Measurements from ENCODE around the gene CPVL. TPM values are rescaled to one million over a fixed set of nuclear protein-coding genes. Genes with fewer than 3 reads are reported as not detected.

CPVL gene
- total and polyA plus RNA-seq, 2 of the 8 experiments (the other 6 are each of a cell fraction or from before 2014, with no cell fraction given): 40.0 to 55.0 TPM

DNA sequence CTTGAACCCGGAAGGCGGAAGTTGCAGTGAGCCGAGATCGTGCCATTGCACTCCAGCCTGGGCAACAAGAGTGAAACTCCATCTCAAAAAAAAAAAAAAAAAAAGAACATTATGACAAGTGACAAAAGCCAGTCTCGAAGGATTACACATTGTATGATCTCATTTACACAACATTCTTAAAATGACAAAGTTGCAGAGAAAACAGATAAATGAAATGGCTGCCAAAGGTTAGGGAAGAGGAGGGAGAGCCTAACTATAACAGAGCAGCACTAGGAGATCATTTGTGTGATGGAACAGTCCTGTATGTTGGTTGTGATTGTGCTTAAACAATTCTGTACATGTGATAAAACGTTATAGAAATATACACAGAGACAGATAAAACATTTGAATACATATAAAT is 16.2 kb upstream of the CPVL start:
- ChIA-PET CTCF (ENCODE audit: partially characterized antibody) (no interaction called here), POLR2A (ENCODE audit: partially characterized antibody) (interaction anchor here (1.1 kb wide), 1 partner anchor 9 kb away, joined by 3 read pairs; no protein-coding TSS in a partner anchor)
- Histone ChIP-seq H2BK5ac (ENCODE audit: low read depth, low read length) (no peak overlapping the region), H4K91ac (replicated peaks; ENCODE audit: insufficient read length, low read length) (no peak overlapping the region), H3K56ac (replicated peaks; ENCODE audit: insufficient read length, low read depth, low read length) (no peak overlapping the region), H2BK12ac (ENCODE audit: low read depth, low read length) (no peak overlapping the region), H3K9ac (replicated peaks in 1 of 4; ENCODE audit: extremely low read depth in 1 of 4, low read depth in 3 of 4, low read length in 3 of 4) (no peak overlapping the region), H3K4me2 (ENCODE audit: insufficient read depth in 1 of 2, low read depth in 2 of 2, low read length in 2 of 2) (no peak overlapping the region), H3K4me1 (replicated peaks in 1 of 4; ENCODE audit: control insufficient read depth in 3 of 4, insufficient read depth in 4 of 4, low read length in 3 of 4) (no peaks in the 10 kb centered on the region), H3K23ac (ENCODE audit: insufficient read length) (no peak overlapping the region), H4K20me1 (replicated peaks in 1 of 2; ENCODE audit: control insufficient read depth in 1 of 2, insufficient read depth in 2 of 2, low read length in 2 of 2) (peaks cover 0 to 2% of the 10 kb centered on the region in 2 experiments), H4K5ac (ENCODE audit: insufficient read length, low read depth, low read length) (no peak overlapping the region), H3K27ac (ENCODE audit: low read depth, low read length) (no peak overlapping the region), H3K18ac (ENCODE audit: extremely low read depth, low read length) (no peak overlapping the region), H4K8ac (ENCODE audit: extremely low read depth, insufficient read depth, low read length) (no peak overlapping the region), H3K23me2 (ENCODE audit: low read depth, low read length) (no peaks in the 10 kb centered on the region), H2AFZ (ENCODE audit: low read length) (no peak overlapping the region), H3K4ac (replicated peaks; ENCODE audit: insufficient read length, low read depth, low read length) (no peak overlapping the region), H2AK5ac (ENCODE audit: low read depth, low read length) (no peak overlapping the region), H3K4me3 (ENCODE audit: extremely low read depth in 1 of 4, insufficient read depth in 2 of 4, low read depth in 3 of 4, low read length in 4 of 4) (no peak overlapping the region), H3K9me3 (ENCODE audit: insufficient read depth in 2 of 2, low read depth in 1 of 2, low read length in 1 of 2) (no peaks in the 10 kb centered on the region), H2BK15ac (ENCODE audit: low read length) (no peak overlapping the region), H2BK120ac (replicated peaks; ENCODE audit: low read depth, low read length) (no peak overlapping the region), H3K79me2 (ENCODE audit: control insufficient read depth in 1 of 2, insufficient read depth in 2 of 2, low read length in 2 of 2) (no peaks in the 10 kb centered on the region), H3K27me3 (replicated peaks in 1 of 4; ENCODE audit: control insufficient read depth in 3 of 4, extremely low read depth in 1 of 4, insufficient read depth in 3 of 4, low read length in 3 of 4) (no peaks in the 10 kb centered on the region), H3K79me1 (ENCODE audit: low read depth, low read length) (no peaks in the 10 kb centered on the region), H3K14ac (ENCODE audit: insufficient read length) (no peak overlapping the region), H2BK20ac (ENCODE audit: low read length) (no peak overlapping the region), H3K36me3 (ENCODE audit: control insufficient read depth in 2 of 4, insufficient read depth in 4 of 4, low read length in 3 of 4) (no peaks in the 10 kb centered on the region)
- WGBS, 2 experiments (ENCODE audit: extremely low coverage in 1 of 2, insufficient coverage in 1 of 2, insufficient read length in 1 of 2, insufficient replicate concordance in 2 of 2, low coverage in 1 of 2, low lambda C conversion rate in 2 of 2, missing lambda C conversion rate in 1 of 2): 88% methylated on average over 5 of the region's 6 CpGs; no CpG with 5 or more reads in 1 of the 2 experiments
- DNase-seq (ENCODE audit: low read depth in 1 of 2, low spot score in 2 of 2) (no peak), FAIRE-seq (no peak)
- TF ChIP-seq, protein P1, sequence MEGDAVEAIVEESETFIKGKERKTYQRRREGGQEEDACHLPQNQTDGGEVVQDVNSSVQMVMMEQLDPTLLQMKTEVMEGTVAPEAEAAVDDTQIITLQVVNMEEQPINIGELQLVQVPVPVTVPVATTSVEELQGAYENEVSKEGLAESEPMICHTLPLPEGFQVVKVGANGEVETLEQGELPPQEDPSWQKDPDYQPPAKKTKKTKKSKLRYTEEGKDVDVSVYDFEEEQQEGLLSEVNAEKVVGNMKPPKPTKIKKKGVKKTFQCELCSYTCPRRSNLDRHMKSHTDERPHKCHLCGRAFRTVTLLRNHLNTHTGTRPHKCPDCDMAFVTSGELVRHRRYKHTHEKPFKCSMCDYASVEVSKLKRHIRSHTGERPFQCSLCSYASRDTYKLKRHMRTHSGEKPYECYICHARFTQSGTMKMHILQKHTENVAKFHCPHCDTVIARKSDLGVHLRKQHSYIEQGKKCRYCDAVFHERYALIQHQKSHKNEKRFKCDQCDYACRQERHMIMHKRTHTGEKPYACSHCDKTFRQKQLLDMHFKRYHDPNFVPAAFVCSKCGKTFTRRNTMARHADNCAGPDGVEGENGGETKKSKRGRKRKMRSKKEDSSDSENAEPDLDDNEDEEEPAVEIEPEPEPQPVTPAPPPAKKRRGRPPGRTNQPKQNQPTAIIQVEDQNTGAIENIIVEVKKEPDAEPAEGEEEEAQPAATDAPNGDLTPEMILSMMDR (IDR thresholded peaks at IDR 0.05; ENCODE audit: control extremely low read depth in 1 of 3, insufficient read depth in 1 of 3, low read depth in 1 of 3, low read length in 3 of 3): no peak
- TF ChIP-seq BACH1 (IDR thresholded peaks at IDR 0.05; ENCODE audit: low read length) (no peak), HDAC2 (IDR thresholded peaks at IDR 0.05; ENCODE audit: borderline replicate concordance in 1 of 2, low read depth in 2 of 2, low read length in 2 of 2) (no peak), EP300 (IDR thresholded peaks at IDR 0.05; ENCODE audit: borderline replicate concordance in 1 of 2, low read depth in 2 of 2, low read length in 2 of 2) (no peak), CHD2 (IDR thresholded peaks at IDR 0.05; ENCODE audit: low read length) (no peak), SAP30 (IDR thresholded peaks at IDR 0.05; ENCODE audit: insufficient read depth, insufficient replicate concordance, low read length) (no peak), RXRA (IDR thresholded peaks at IDR 0.05; ENCODE audit: insufficient read depth, low read depth, low read length) (no peak), TAF1 (IDR thresholded peaks at IDR 0.05; ENCODE audit: low read depth, low read length) (no peak)
- TF ChIP-seq, protein P2, sequence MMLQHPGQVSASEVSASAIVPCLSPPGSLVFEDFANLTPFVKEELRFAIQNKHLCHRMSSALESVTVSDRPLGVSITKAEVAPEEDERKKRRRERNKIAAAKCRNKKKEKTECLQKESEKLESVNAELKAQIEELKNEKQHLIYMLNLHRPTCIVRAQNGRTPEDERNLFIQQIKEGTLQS (IDR thresholded peaks at IDR 0.05; ENCODE audit: insufficient read depth, low read depth, low read length): no peak
- TF ChIP-seq, protein P3, sequence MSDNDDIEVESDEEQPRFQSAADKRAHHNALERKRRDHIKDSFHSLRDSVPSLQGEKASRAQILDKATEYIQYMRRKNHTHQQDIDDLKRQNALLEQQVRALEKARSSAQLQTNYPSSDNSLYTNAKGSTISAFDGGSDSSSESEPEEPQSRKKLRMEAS (IDR thresholded peaks at IDR 0.05): no peak

Measured in H1 (cell line).